ENCODE measurements around the gene MTG2.

MTG2 gene

GRCh38 chr20:62158541-62158940 lies 24.3 kb upstream of the MTG2 start:
- ATAC-seq, result no peak
- TF ChIP-seq TOX (CRISPR knock-in tag; IDR thresholded peaks at IDR 0.05; ENCODE audit: borderline replicate concordance) (no peak), ZNF565 (CRISPR knock-in tag; conservative IDR thresholded peaks at IDR 0.05; ENCODE audit: low read depth) (no peak)

GRCh38 chr20:62159052-62159451 lies 23.8 kb upstream of the MTG2 start:
- ATAC-seq, result no peak
- TF ChIP-seq ZFP3 (CRISPR knock-in tag; IDR thresholded peaks at IDR 0.05) (no peak), ZNF70 (CRISPR knock-in tag; IDR thresholded peaks at IDR 0.05) (no peak), ZNF565 (CRISPR knock-in tag; conservative IDR thresholded peaks at IDR 0.05; ENCODE audit: low read depth) (no peak), CSRNP3 (CRISPR knock-in tag; IDR thresholded peaks at IDR 0.05) (no peak), OSR1 (CRISPR knock-in tag; IDR thresholded peaks at IDR 0.05) (no peak), TCF4 (CRISPR knock-in tag; IDR thresholded peaks at IDR 0.05; ENCODE audit: borderline replicate concordance) (no peak), ZNF8 (CRISPR knock-in tag; IDR thresholded peaks at IDR 0.05) (no peak), GLIS3 (CRISPR knock-in tag; IDR thresholded peaks at IDR 0.05) (no peak), SNAI2 (CRISPR knock-in tag; IDR thresholded peaks at IDR 0.05) (no peak), ISL1 (CRISPR knock-in tag; IDR thresholded peaks at IDR 0.05) (no peak), PPARA (CRISPR knock-in tag; IDR thresholded peaks at IDR 0.05; ENCODE audit: borderline replicate concordance) (no peak), BACH2 (CRISPR knock-in tag; IDR thresholded peaks at IDR 0.05; ENCODE audit: borderline replicate concordance) (no peak), CSDC2 (CRISPR knock-in tag; IDR thresholded peaks at IDR 0.05) (no peak)
- TF ChIP-seq, protein P1, sequence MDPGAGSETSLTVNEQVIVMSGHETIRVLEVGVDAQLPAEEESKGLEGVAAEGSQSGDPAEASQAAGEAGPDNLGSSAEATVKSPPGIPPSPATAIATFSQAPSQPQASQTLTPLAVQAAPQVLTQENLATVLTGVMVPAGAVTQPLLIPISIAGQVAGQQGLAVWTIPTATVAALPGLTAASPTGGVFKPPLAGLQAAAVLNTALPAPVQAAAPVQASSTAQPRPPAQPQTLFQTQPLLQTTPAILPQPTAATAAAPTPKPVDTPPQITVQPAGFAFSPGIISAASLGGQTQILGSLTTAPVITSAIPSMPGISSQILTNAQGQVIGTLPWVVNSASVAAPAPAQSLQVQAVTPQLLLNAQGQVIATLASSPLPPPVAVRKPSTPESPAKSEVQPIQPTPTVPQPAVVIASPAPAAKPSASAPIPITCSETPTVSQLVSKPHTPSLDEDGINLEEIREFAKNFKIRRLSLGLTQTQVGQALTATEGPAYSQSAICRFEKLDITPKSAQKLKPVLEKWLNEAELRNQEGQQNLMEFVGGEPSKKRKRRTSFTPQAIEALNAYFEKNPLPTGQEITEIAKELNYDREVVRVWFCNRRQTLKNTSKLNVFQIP (CRISPR knock-in tag; IDR thresholded peaks at IDR 0.05; ENCODE audit: borderline replicate concordance, low read depth), result no peak
- TF ChIP-seq, protein P2, sequence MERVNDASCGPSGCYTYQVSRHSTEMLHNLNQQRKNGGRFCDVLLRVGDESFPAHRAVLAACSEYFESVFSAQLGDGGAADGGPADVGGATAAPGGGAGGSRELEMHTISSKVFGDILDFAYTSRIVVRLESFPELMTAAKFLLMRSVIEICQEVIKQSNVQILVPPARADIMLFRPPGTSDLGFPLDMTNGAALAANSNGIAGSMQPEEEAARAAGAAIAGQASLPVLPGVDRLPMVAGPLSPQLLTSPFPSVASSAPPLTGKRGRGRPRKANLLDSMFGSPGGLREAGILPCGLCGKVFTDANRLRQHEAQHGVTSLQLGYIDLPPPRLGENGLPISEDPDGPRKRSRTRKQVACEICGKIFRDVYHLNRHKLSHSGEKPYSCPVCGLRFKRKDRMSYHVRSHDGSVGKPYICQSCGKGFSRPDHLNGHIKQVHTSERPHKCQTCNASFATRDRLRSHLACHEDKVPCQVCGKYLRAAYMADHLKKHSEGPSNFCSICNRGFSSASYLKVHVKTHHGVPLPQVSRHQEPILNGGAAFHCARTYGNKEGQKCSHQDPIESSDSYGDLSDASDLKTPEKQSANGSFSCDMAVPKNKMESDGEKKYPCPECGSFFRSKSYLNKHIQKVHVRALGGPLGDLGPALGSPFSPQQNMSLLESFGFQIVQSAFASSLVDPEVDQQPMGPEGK (CRISPR knock-in tag; IDR thresholded peaks at IDR 0.05; ENCODE audit: borderline replicate concordance), result no peak

GRCh38 chr20:62159839-62160238 lies 23.0 kb upstream of the MTG2 start:
- ATAC-seq, result no peak
- no peak for TF ChIP-seq TCF4 (CRISPR knock-in tag; IDR thresholded peaks at IDR 0.05; ENCODE audit: borderline replicate concordance)
- no peak for TF ChIP-seq ARNTL (CRISPR knock-in tag; IDR thresholded peaks at IDR 0.05; ENCODE audit: borderline replicate concordance, low read depth)
- TF ChIP-seq CSDC2 (CRISPR knock-in tag; IDR thresholded peaks at IDR 0.05), result no peak

DNA sequence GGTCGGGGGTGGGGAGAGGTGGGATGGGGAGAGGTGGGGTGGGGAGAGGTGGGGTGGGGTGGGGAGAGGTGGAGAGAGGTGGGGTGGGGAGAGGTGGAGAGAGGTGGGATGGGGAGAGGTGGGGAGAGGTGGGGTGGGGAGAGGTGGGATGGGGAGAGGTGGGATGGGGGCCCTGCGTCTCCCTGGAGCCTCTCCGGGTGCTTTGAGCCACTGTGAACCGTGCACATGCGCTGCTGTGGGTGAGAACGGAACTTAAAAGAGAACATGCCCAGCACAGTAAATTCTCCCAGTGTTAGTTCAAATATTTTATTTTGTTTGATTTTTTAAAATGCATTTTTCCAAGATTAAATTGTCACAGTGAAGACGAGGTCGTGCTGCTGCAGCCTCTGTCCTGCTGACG lies 22.6 kb upstream of the MTG2 start:
- ATAC-seq, result no peak
- TF ChIP-seq TOX (CRISPR knock-in tag; IDR thresholded peaks at IDR 0.05; ENCODE audit: borderline replicate concordance) (no peak), CSDC2 (CRISPR knock-in tag; IDR thresholded peaks at IDR 0.05) (no peak), ZFP30 (CRISPR knock-in tag; IDR thresholded peaks at IDR 0.05) (no peak), PPARA (CRISPR knock-in tag; IDR thresholded peaks at IDR 0.05; ENCODE audit: borderline replicate concordance) (no peak), ZNF70 (CRISPR knock-in tag; IDR thresholded peaks at IDR 0.05) (no peak), ESRRG (CRISPR knock-in tag; IDR thresholded peaks at IDR 0.05) (no peak), GLIS3 (CRISPR knock-in tag; IDR thresholded peaks at IDR 0.05) (no peak), BACH2 (CRISPR knock-in tag; IDR thresholded peaks at IDR 0.05; ENCODE audit: borderline replicate concordance) (no peak), OSR1 (CRISPR knock-in tag; IDR thresholded peaks at IDR 0.05) (no peak), CSRNP3 (CRISPR knock-in tag; IDR thresholded peaks at IDR 0.05) (no peak), ARNTL (CRISPR knock-in tag; IDR thresholded peaks at IDR 0.05; ENCODE audit: borderline replicate concordance, low read depth) (no peak), ZNF8 (CRISPR knock-in tag; IDR thresholded peaks at IDR 0.05) (no peak)
- TF ChIP-seq, protein P1 (CRISPR knock-in tag; IDR thresholded peaks at IDR 0.05; ENCODE audit: borderline replicate concordance, low read depth), result no peak
- TF ChIP-seq, protein P3, sequence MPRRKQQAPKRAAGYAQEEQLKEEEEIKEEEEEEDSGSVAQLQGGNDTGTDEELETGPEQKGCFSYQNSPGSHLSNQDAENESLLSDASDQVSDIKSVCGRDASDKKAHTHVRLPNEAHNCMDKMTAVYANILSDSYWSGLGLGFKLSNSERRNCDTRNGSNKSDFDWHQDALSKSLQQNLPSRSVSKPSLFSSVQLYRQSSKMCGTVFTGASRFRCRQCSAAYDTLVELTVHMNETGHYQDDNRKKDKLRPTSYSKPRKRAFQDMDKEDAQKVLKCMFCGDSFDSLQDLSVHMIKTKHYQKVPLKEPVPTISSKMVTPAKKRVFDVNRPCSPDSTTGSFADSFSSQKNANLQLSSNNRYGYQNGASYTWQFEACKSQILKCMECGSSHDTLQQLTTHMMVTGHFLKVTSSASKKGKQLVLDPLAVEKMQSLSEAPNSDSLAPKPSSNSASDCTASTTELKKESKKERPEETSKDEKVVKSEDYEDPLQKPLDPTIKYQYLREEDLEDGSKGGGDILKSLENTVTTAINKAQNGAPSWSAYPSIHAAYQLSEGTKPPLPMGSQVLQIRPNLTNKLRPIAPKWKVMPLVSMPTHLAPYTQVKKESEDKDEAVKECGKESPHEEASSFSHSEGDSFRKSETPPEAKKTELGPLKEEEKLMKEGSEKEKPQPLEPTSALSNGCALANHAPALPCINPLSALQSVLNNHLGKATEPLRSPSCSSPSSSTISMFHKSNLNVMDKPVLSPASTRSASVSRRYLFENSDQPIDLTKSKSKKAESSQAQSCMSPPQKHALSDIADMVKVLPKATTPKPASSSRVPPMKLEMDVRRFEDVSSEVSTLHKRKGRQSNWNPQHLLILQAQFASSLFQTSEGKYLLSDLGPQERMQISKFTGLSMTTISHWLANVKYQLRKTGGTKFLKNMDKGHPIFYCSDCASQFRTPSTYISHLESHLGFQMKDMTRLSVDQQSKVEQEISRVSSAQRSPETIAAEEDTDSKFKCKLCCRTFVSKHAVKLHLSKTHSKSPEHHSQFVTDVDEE (CRISPR knock-in tag; IDR thresholded peaks at IDR 0.05), result no peak
- TF ChIP-seq, protein P2 (CRISPR knock-in tag; IDR thresholded peaks at IDR 0.05; ENCODE audit: borderline replicate concordance), result no peak
